ENCODE results near the gene GART. TPM values are rescaled to one million over a fixed set of nuclear protein-coding genes. Genes with fewer than 3 reads are reported as not detected.

Gene GART
- polyA plus RNA-seq, 1 donor (not counting 4 experiments of a cell fraction or from before 2014, with no cell fraction given): 50.3 TPM

DNA sequence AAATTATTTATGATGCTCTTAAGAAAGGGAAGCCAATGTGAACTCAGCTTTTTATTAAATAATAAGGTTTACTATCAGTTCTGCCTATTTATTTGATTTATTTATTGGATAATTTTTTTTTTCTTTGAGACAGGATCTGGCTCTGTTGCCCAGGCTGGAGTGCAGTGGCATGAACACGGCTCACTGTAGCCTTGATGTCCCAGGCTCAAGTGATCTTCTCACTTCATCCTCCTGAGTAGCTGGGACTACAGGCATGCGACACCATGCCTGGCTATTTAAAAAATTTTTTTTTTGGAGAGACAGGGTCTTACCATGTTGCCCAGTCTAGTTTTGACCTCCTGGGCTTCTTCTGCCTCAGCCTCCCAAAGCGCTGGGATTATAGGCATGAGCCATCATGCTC is 29.4 kb downstream of the GART start:
- no peaks in the 10 kb centered on the region for H3K9me3 ChIP-seq (ENCODE audit: control insufficient read depth, low read depth, low read length)
- H2AFZ ChIP-seq (ENCODE audit: control insufficient read depth, low read length): no peak overlapping the region
- DNase-seq (ENCODE audit: low read depth, low spot score): no peak
- TF ChIP-seq, protein P1, sequence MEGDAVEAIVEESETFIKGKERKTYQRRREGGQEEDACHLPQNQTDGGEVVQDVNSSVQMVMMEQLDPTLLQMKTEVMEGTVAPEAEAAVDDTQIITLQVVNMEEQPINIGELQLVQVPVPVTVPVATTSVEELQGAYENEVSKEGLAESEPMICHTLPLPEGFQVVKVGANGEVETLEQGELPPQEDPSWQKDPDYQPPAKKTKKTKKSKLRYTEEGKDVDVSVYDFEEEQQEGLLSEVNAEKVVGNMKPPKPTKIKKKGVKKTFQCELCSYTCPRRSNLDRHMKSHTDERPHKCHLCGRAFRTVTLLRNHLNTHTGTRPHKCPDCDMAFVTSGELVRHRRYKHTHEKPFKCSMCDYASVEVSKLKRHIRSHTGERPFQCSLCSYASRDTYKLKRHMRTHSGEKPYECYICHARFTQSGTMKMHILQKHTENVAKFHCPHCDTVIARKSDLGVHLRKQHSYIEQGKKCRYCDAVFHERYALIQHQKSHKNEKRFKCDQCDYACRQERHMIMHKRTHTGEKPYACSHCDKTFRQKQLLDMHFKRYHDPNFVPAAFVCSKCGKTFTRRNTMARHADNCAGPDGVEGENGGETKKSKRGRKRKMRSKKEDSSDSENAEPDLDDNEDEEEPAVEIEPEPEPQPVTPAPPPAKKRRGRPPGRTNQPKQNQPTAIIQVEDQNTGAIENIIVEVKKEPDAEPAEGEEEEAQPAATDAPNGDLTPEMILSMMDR (optimal IDR thresholded peaks at IDR 0.05 in 1 of 3, IDR thresholded peaks at IDR 0.05 in 1 of 3, conservative IDR thresholded peaks at IDR 0.05 in 1 of 3; ENCODE audit: extremely low read depth in 1 of 3, insufficient read depth in 2 of 3, low read length in 3 of 3): no peak
- no peak for TF ChIP-seq EZH2 (IDR thresholded peaks at IDR 0.05; ENCODE audit: low read length)
- no peaks in the 10 kb centered on the region for H3K9me1 ChIP-seq (ENCODE audit: control insufficient read depth, extremely low read depth, insufficient read depth, low read length)
- H3K27ac ChIP-seq (ENCODE audit: control insufficient read depth, insufficient read depth, low read length): no peak overlapping the region
- H3K9ac ChIP-seq (ENCODE audit: control insufficient read depth, extremely low read depth, insufficient read depth, low read length): no peak overlapping the region
- no peaks in the 10 kb centered on the region for H3K79me2 ChIP-seq (ENCODE audit: control insufficient read depth, insufficient read depth, low read length)
- dilution Hi-C loops (cut with MboI; ENCODE audit: extremely low pct_ligation_motif_present, low sequenced_read_pairs): no loop called here
- no peak overlapping the region for H3K4me3 ChIP-seq (ENCODE audit: control insufficient read depth in 2 of 3, extremely low read depth in 1 of 3, insufficient read depth in 2 of 3, low read depth in 1 of 3, low read length in 3 of 3)
- H3K27me3 ChIP-seq (ENCODE audit: control insufficient read depth, extremely low read depth, insufficient read depth, low read length): no peaks in the 10 kb centered on the region
- H3K4me1 ChIP-seq (ENCODE audit: control insufficient read depth, extremely low read depth, insufficient read depth, low read length): no peaks in the 10 kb centered on the region
- H4K20me1 ChIP-seq (ENCODE audit: control insufficient read depth, extremely low read depth, insufficient read depth, low read length): no peaks in the 10 kb centered on the region
- no peak overlapping the region for H3K4me2 ChIP-seq (ENCODE audit: control insufficient read depth, extremely low read depth, insufficient read depth, low read depth, low read length)
- peaks cover 23 to 41% of the 10 kb centered on the region in 2 experiments for H3K36me3 ChIP-seq (ENCODE audit: control insufficient read depth in 2 of 2, extremely low read depth in 1 of 2, insufficient read depth in 2 of 2, low read length in 2 of 2)
- no peak for FAIRE-seq

DNA sequence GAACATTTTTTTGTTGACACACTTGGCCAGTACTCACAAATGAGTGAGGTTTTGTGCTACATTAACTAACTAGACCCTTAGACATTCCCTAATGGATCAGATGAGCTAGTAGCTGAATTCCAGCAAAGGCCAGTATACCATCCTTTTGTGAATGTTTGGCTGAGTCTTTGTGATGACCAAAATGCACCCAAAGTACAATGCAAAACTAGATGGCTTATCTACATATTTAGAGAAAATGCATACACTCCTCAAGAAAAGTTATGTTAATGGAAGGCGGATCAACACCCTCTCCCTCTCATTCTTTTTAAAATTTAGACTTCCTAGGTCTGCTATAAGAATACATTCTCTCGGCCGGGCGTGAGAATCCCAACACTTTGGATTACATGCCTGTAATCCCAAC is 30.3 kb downstream of the GART start:
- TF ChIP-seq, protein P1 (optimal IDR thresholded peaks at IDR 0.05 in 1 of 3, IDR thresholded peaks at IDR 0.05 in 1 of 3, conservative IDR thresholded peaks at IDR 0.05 in 1 of 3; ENCODE audit: extremely low read depth in 1 of 3, insufficient read depth in 2 of 3, low read length in 3 of 3): no peak
- TF ChIP-seq EZH2 (IDR thresholded peaks at IDR 0.05; ENCODE audit: low read length): no peak
- Histone ChIP-seq H3K9ac (ENCODE audit: control insufficient read depth, extremely low read depth, insufficient read depth, low read length) (no peak overlapping the region), H3K36me3 (ENCODE audit: control insufficient read depth in 2 of 2, extremely low read depth in 1 of 2, insufficient read depth in 2 of 2, low read length in 2 of 2) (peaks cover 21 to 33% of the 10 kb centered on the region in 2 experiments), H3K4me2 (ENCODE audit: control insufficient read depth, extremely low read depth, insufficient read depth, low read depth, low read length) (no peak overlapping the region), H3K4me3 (ENCODE audit: control insufficient read depth in 2 of 3, extremely low read depth in 1 of 3, insufficient read depth in 2 of 3, low read depth in 1 of 3, low read length in 3 of 3) (no peak overlapping the region), H2AFZ (ENCODE audit: control insufficient read depth, low read length) (no peak overlapping the region), H3K27me3 (ENCODE audit: control insufficient read depth, extremely low read depth, insufficient read depth, low read length) (no peaks in the 10 kb centered on the region), H3K9me1 (ENCODE audit: control insufficient read depth, extremely low read depth, insufficient read depth, low read length) (no peaks in the 10 kb centered on the region), H3K79me2 (ENCODE audit: control insufficient read depth, insufficient read depth, low read length) (no peaks in the 10 kb centered on the region), H3K27ac (ENCODE audit: control insufficient read depth, insufficient read depth, low read length) (no peak overlapping the region), H3K9me3 (ENCODE audit: control insufficient read depth, low read depth, low read length) (no peaks in the 10 kb centered on the region), H3K4me1 (ENCODE audit: control insufficient read depth, extremely low read depth, insufficient read depth, low read length) (no peaks in the 10 kb centered on the region), H4K20me1 (ENCODE audit: control insufficient read depth, extremely low read depth, insufficient read depth, low read length) (no peaks in the 10 kb centered on the region)
- no peak for FAIRE-seq
- no peak for DNase-seq (ENCODE audit: low read depth, low spot score)
- dilution Hi-C loops (cut with MboI; ENCODE audit: extremely low pct_ligation_motif_present, low sequenced_read_pairs): no loop called here
